Spleen (tissue), 7 donors: Measurements from ENCODE around the gene FGF14.

Source experiments
- CTCF ChIP-seq, 11 experiments: fragments of 200-600 bp in 7 of 11; fragments of 450-650 bp in 4 of 11; sonication (generic) in 4 of 11; IDR thresholded peaks in 8 of 11; conservative IDR thresholded peaks in 3 of 11; 1 replicate in 7 of 11; 2 replicates in 4 of 11; pipeline versions ENCODE4 v1.4.0 to v1.8.0; 2016 to 2021; ENCODE audit warnings: antibody characterized with exemption in 11 of 11, inconsistent platforms in 4 of 11, mild to moderate bottlenecking in 1 of 11
- POLR2A ChIP-seq, 3 donors: fragments of 450-650 bp; IDR thresholded peaks; one replicate each; pipeline ENCODE4 v1.5.1; 2017; ENCODE audit warnings: antibody characterized with exemption in 3 of 3, mild to moderate bottlenecking in 1 of 3
- donor health status: DM: no; HTN: no; CAD: no; lungs with moderate emphysema.
- donor health status: DM: no; HTN: no; CAD: no.
- donor health status: DM: no; HTN: no; CAD: no.

- TF ChIP-seq CTCF (IDR thresholded peaks at IDR 0.05 in 8 of 11, conservative IDR thresholded peaks at IDR 0.05 in 3 of 11), result no peak
- TF ChIP-seq POLR2A (IDR thresholded peaks at IDR 0.05), result no peak
Observed at GRCh38 chr13:101931186-101931585, 470.7 kb downstream of the FGF14 start.
